ENCODE results near the gene PSMD1.
"Not testable (repeated sequence)": the region's sequence is repeated elsewhere in the genome, so short reads cannot be mapped to it uniquely, and the experiment has no call there.

PSMD1 gene

GRCh38 chr2:231161252-231161839, 104.7 kb downstream of the PSMD1 start:
- DNase-seq (ENCODE audit: low read depth), result no peak

- no peak for DNase-seq (ENCODE audit: low read depth)
These were observed 105.2 kb downstream of the PSMD1 start for GRCh38 chr2:231161877-231162329.

GRCh38 chr2:231163011-231163410, 106.3 kb downstream of the PSMD1 start:
- no peak for DNase-seq (ENCODE audit: low read depth)

- DNase-seq (ENCODE audit: low read depth), result no peak
These were observed 106.9 kb downstream of the PSMD1 start for GRCh38 chr2:231163414-231164095.

- no peak for DNase-seq (ENCODE audit: low read depth)
These were observed 111.2 kb downstream of the PSMD1 start for GRCh38 chr2:231167745-231168459.

GRCh38 chr2:231168460-231169139, 111.9 kb downstream of the PSMD1 start:
- no peak for DNase-seq (ENCODE audit: low read depth)

- no peak for DNase-seq (ENCODE audit: low read depth)
These were observed 112.8 kb downstream of the PSMD1 start for GRCh38 chr2:231169488-231169887.

- no peak for DNase-seq (ENCODE audit: low read depth)
These were observed 113.4 kb downstream of the PSMD1 start for GRCh38 chr2:231170055-231170454.

GRCh38 chr2:231172025-231172424, 115.4 kb downstream of the PSMD1 start:
- DNase-seq (ENCODE audit: low read depth), result no peak

- no peak for DNase-seq (ENCODE audit: low read depth)
These were observed 117.6 kb downstream of the PSMD1 start for GRCh38 chr2:231174211-231174651.

GRCh38 chr2:231176066-231176465, 119.4 kb downstream of the PSMD1 start:
- no peak for DNase-seq (ENCODE audit: low read depth)

GRCh38 chr2:231177156-231178025, 120.7 kb downstream of the PSMD1 start:
- no peak for DNase-seq (ENCODE audit: low read depth)

GRCh38 chr2:231178805-231179204, 122.1 kb downstream of the PSMD1 start:
- DNase-seq (ENCODE audit: low read depth), result not testable (repeated sequence)

GRCh38 chr2:231181860-231182512, 125.3 kb downstream of the PSMD1 start:
- no peak for DNase-seq (ENCODE audit: low read depth)

- no peak for DNase-seq (ENCODE audit: low read depth)
These were observed 125.8 kb downstream of the PSMD1 start for GRCh38 chr2:231182513-231182899.

GRCh38 chr2:231183851-231184250, 127.2 kb downstream of the PSMD1 start:
- no peak for DNase-seq (ENCODE audit: low read depth)

GRCh38 chr2:231184319-231184718, 127.7 kb downstream of the PSMD1 start:
- DNase-seq (ENCODE audit: low read depth), result no peak

GRCh38 chr2:231185050-231185725, 128.5 kb downstream of the PSMD1 start:
- no peak for DNase-seq (ENCODE audit: low read depth)

- DNase-seq (ENCODE audit: low read depth), result no peak
These were observed 129.2 kb downstream of the PSMD1 start for GRCh38 chr2:231185886-231186285.

- DNase-seq (ENCODE audit: low read depth), result no peak
These were observed 129.7 kb downstream of the PSMD1 start for GRCh38 chr2:231186325-231186724.

Measured in stimulated activated CD8-positive, alpha-beta memory T cell treated with anti-CD3 and anti-CD28 coated beads, Interleukin-4, amount 100 ng/mL, for 24 hours (primary cell).